H54 (cell line): Measurements from ENCODE around the gene NKX2-3.

Source experiments
- DNase-seq: peaks from one replicate; pipeline ENCODE4 v3.0.0; 2011; ENCODE audit warnings: low spot score, mixed read lengths; ENCODE audit not compliant: insufficient read length
- FAIRE-seq: peaks from 3 replicates; lab custom pipeline; 2011; peaks lifted over from hg19 to GRCh38; lab: Jason Lieb, UNC
- POLR2A ChIP-seq: IDR thresholded peaks from 2 replicates; pipeline ENCODE4 v1.6.1; 2011; ENCODE audit warnings: low read depth, mild to moderate bottlenecking, low read length

The NKX2-3 gene

GRCh38 chr10:99564361-99564760 lies 31.6 kb downstream of the NKX2-3 start:
- FAIRE-seq (no peak), DNase-seq (no peak)
- no peak for TF ChIP-seq POLR2A

- no peak for DNase-seq
- FAIRE-seq, result no peak
- TF ChIP-seq POLR2A, result no peak
These were observed 32.4 kb downstream of the NKX2-3 start for GRCh38 chr10:99565166-99565565.

GRCh38 chr10:99569253-99569939 lies 36.7 kb downstream of the NKX2-3 start:
- FAIRE-seq, result no peak
- TF ChIP-seq POLR2A, result no peak
- DNase-seq, result no peak

GRCh38 chr10:99569961-99570360 lies 37.2 kb downstream of the NKX2-3 start:
- FAIRE-seq, result no peak
- TF ChIP-seq POLR2A, result no peak

GRCh38 chr10:99571816-99572215 lies 39.1 kb downstream of the NKX2-3 start:
- TF ChIP-seq POLR2A, result no peak
- DNase-seq (no peak), FAIRE-seq (no peak)

More at GRCh38 chr10:99569961-99570360, 37.2 kb downstream of the NKX2-3 start:
- DNase-seq, result no peak

- DNase-seq (no peak), FAIRE-seq (no peak)
- no peak for TF ChIP-seq POLR2A
These were observed 41.0 kb downstream of the NKX2-3 start for GRCh38 chr10:99573790-99574189.

GRCh38 chr10:99579971-99580370 lies 47.2 kb downstream of the NKX2-3 start:
- no peak for TF ChIP-seq POLR2A
- DNase-seq (no peak), FAIRE-seq (no peak)

GRCh38 chr10:99582255-99582770 lies 49.6 kb downstream of the NKX2-3 start:
- DNase-seq, result no peak
- no peak for TF ChIP-seq POLR2A
- FAIRE-seq, result no peak

GRCh38 chr10:99583687-99584086 lies 50.9 kb downstream of the NKX2-3 start:
- TF ChIP-seq POLR2A, result no peak
- FAIRE-seq (no peak), DNase-seq (no peak)
